Gastroesophageal sphincter (tissue), 4 donors: ENCODE data around the gene DAB1. TPM values are rescaled to one million over a fixed set of nuclear protein-coding genes. Genes with fewer than 3 reads are reported as not detected.

Experiments used
- ATAC-seq: fragments of 150-250 bp; one replicate; pipeline ENCODE4 v1.9.1; 2016; ENCODE audit warnings: mild to moderate bottlenecking, moderate library complexity
- H3K27ac ChIP-seq, 4 donors: fragments of 200-600 bp; sonication (generic) in 3 of 4; 1 replicate in 3 of 4; 2 replicates in 1 of 4; pipeline ENCODE4 v1.5.1; 2016 to 2019
- H3K27me3 ChIP-seq: fragments of 200-600 bp; sonication (generic); one replicate; pipeline ENCODE4 v1.5.1; 2019
- H3K36me3 ChIP-seq, 2 donors: fragments of 200-600 bp; sonication (generic); one replicate each; pipeline ENCODE4 v1.5.1; 2019; ENCODE audit warnings: control low read depth in 1 of 2
- H3K4me1 ChIP-seq, 3 donors: fragments of 200-600 bp; sonication (generic); 1 replicate in 2 of 3; 2 replicates in 1 of 3; pipeline ENCODE4 v1.5.1; 2016 to 2019; ENCODE audit warnings: control low read depth in 2 of 3
- H3K4me3 ChIP-seq, 2 donors: fragments of 200-600 bp; sonication (generic); one replicate each; pipeline ENCODE4 v1.5.1; 2019; ENCODE audit warnings: mild to moderate bottlenecking in 1 of 2, moderate library complexity in 1 of 2
- H3K9me3 ChIP-seq, 3 donors: fragments of 200-600 bp; sonication (generic); one replicate each; pipeline ENCODE4 v1.5.1; 2017 to 2019; ENCODE audit warnings: control low read depth in 2 of 3
- EP300 ChIP-seq: sonication (generic); formaldehyde crosslinking; IDR thresholded peaks from one replicate; pipeline ENCODE4 v1.6.1; 2017; ENCODE audit warnings: antibody characterized with exemption, mild to moderate bottlenecking
- POLR2A ChIP-seq, 2 donors: fragments of 450-650 bp; IDR thresholded peaks; one replicate each; pipeline ENCODE4 v1.6.1; 2017; ENCODE audit warnings: antibody characterized with exemption in 2 of 2, mild to moderate bottlenecking in 2 of 2, moderate library complexity in 1 of 2
- POLR2AphosphoS5 ChIP-seq: sonication (generic); formaldehyde crosslinking; IDR thresholded peaks from one replicate; pipeline ENCODE4 v1.6.1; 2017; ENCODE audit warnings: antibody characterized with exemption
- WGBS, 2 donors: methylation state at CpG; one replicate each; pipeline ENCODE4 v1.1.5; 2018; ENCODE audit warnings: low coverage in 1 of 2; 5-methylcytosine and 5-hydroxymethylcytosine counted together
- total RNA-seq, 4 donors: library from RNA; depleted of rRNA; stranded (reverse); fragments of >200 nt; gene quantifications; one replicate each; pipeline ENCODE4 v1.1.0, GENCODE V29; 2016
- TF ChIP-seq, protein P1 (sequence below), 4 experiments: fragments of 200-600 bp in 2 of 4; fragments of 450-650 bp in 2 of 4; sonication (generic) in 1 of 4; IDR thresholded peaks; one replicate each; pipeline ENCODE4 v1.5.1; 2017 to 2019; ENCODE audit warnings: antibody characterized with exemption in 4 of 4, mild to moderate bottlenecking in 2 of 4, moderate library complexity in 2 of 4

DAB1 gene
- total RNA-seq, 4 donors from 2014 or later = 0.47 to 1.6 (median 1.1) TPM

DNA sequence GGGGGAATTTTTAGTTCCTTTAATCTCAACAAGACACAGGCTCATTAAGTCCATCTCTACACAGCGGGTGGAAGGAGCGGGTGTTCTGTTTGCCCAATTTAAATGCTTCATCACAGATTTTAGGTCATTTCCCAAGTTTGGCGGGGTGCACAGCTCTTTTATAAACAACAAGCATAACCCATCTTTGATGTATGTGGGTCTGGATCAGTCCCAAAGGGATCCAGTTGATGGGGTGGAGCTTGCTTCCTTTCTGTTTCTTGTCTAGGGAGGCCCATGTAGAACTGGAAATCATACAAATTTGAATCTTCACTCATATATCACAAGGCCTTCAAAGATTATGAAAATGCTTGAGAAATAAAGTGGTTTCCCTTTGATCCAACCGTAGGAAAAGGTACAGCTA, 317.6 kb downstream of the DAB1 start:
- Histone ChIP-seq H3K4me3 (no peak overlapping the region), H3K27ac (no peak overlapping the region), H3K36me3 (no peaks in the 10 kb centered on the region), H3K4me1 (no peaks in the 10 kb centered on the region), H3K9me3 (no peaks in the 10 kb centered on the region), H3K27me3 (no peaks in the 10 kb centered on the region)
- TF ChIP-seq POLR2AphosphoS5 = no peak
- no peak for TF ChIP-seq POLR2A (IDR thresholded peaks at IDR 0.05)
- TF ChIP-seq EP300 = no peak
- TF ChIP-seq, protein P1, sequence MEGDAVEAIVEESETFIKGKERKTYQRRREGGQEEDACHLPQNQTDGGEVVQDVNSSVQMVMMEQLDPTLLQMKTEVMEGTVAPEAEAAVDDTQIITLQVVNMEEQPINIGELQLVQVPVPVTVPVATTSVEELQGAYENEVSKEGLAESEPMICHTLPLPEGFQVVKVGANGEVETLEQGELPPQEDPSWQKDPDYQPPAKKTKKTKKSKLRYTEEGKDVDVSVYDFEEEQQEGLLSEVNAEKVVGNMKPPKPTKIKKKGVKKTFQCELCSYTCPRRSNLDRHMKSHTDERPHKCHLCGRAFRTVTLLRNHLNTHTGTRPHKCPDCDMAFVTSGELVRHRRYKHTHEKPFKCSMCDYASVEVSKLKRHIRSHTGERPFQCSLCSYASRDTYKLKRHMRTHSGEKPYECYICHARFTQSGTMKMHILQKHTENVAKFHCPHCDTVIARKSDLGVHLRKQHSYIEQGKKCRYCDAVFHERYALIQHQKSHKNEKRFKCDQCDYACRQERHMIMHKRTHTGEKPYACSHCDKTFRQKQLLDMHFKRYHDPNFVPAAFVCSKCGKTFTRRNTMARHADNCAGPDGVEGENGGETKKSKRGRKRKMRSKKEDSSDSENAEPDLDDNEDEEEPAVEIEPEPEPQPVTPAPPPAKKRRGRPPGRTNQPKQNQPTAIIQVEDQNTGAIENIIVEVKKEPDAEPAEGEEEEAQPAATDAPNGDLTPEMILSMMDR (IDR thresholded peaks at IDR 0.05) = no peak
- 62 to 84% methylated on average over 2 to 4 of the region's 4 CpGs for WGBS, 2 donors
- ATAC-seq = no peak

DNA sequence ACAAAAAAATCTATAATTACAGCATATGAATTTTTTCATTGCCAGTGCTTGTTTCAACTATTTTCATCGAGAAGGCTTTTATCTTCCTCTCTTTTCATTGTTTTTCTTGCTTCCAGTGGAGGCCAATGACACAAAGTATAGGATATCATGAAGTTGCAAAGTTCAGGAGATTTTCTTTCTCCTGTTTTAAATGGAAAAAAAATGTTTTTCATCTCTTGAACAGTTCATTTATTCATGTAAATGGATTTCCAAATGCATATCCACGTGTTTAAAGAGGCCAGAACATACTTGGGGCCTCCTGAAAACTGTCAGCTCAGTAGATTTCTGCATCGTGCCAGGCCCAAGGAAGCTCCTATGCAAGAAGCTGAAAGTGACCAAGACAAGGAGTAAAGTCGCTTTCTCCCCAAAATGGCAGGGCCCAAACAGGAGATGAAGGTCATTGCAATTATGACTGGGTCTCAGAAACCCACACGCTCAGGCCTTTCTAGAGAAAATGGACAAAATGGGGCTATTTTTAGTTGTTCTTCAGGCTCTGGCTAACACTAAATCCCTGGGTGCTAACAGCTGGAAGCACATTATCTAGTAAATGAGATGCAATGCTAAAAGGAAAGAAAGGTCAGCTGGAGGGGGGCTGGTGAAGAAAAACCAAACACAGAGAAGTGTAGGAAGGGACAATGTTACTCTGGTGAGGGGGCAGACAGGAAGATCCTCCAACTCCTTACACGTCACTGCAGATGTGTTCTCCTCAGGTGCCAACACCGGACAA, 321.1 kb downstream of the DAB1 start:
- H3K36me3 ChIP-seq = no peaks in the 10 kb centered on the region
- H3K27me3 ChIP-seq = no peaks in the 10 kb centered on the region
- no peaks in the 10 kb centered on the region for H3K4me1 ChIP-seq
- TF ChIP-seq EP300 (no peak), POLR2AphosphoS5 (no peak), POLR2A (IDR thresholded peaks at IDR 0.05) (no peak)
- TF ChIP-seq, protein P1 (IDR thresholded peaks at IDR 0.05) = no peak
- H3K4me3 ChIP-seq = no peak overlapping the region
- H3K9me3 ChIP-seq = no peaks in the 10 kb centered on the region
- no peak for ATAC-seq
- 36 to 73% methylated on average over 5 to 7 of the region's 7 CpGs for WGBS, 2 donors
- no peak overlapping the region for H3K27ac ChIP-seq

GRCh38 chr1:57101209-57101608, 322.7 kb downstream of the DAB1 start:
- Histone ChIP-seq H3K4me3 (no peak overlapping the region), H3K27me3 (no peaks in the 10 kb centered on the region), H3K27ac (no peak overlapping the region), H3K9me3 (no peaks in the 10 kb centered on the region), H3K4me1 (no peaks in the 10 kb centered on the region), H3K36me3 (no peaks in the 10 kb centered on the region)
- TF ChIP-seq EP300 (no peak), POLR2A (IDR thresholded peaks at IDR 0.05) (no peak), POLR2AphosphoS5 (no peak)
- TF ChIP-seq, protein P1 (IDR thresholded peaks at IDR 0.05) = no peak
- 62% methylated on average over 1 of the region's 1 CpG; no CpG with 5 or more reads in 1 of the 2 donors for WGBS, 2 donors
- no peak for ATAC-seq

- no peaks in the 10 kb centered on the region for H3K36me3 ChIP-seq
- no peaks in the 10 kb centered on the region for H3K27me3 ChIP-seq
- no peaks in the 10 kb centered on the region for H3K4me1 ChIP-seq
- no peak for ATAC-seq
- 93 to 94% methylated on average over 2 of the region's 2 CpGs for WGBS, 2 donors
- TF ChIP-seq POLR2AphosphoS5 (no peak), EP300 (no peak), POLR2A (IDR thresholded peaks at IDR 0.05) (no peak)
- TF ChIP-seq, protein P1 (IDR thresholded peaks at IDR 0.05) = no peak
- no peak overlapping the region for H3K27ac ChIP-seq
- no peak overlapping the region for H3K4me3 ChIP-seq
- no peaks in the 10 kb centered on the region for H3K9me3 ChIP-seq
These were observed 329.1 kb downstream of the DAB1 start for GRCh38 chr1:57094749-57095148.

DNA sequence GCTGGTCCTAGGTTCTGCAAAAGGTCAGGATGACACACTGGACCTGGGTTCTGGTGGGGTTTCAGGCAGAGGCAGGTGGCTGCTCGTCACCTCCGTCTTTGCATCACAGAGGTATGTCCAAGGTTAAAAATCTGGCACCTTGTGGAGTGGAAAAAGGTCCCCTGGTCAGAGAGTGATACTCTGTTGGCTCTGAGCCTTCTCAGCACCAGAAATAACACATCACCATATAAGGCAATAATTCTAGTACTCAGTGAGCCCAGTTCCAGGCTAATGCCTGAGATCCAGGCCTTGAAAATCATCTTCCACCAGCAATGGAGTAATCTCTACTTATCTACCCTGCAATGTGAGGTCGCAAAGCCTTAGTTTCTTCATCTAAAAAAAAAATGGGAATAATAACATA, 330.7 kb downstream of the DAB1 start:
- H3K9me3 ChIP-seq = no peaks in the 10 kb centered on the region

More for the DNA sequence above, 330.7 kb downstream of the DAB1 start:
- H3K4me3 ChIP-seq = no peak overlapping the region
- TF ChIP-seq, protein P1 (IDR thresholded peaks at IDR 0.05) = no peak
- TF ChIP-seq POLR2AphosphoS5 = no peak
- no peak for TF ChIP-seq EP300
- no peak for TF ChIP-seq POLR2A (IDR thresholded peaks at IDR 0.05)
- no peaks in the 10 kb centered on the region for H3K36me3 ChIP-seq
- H3K4me1 ChIP-seq = no peaks in the 10 kb centered on the region
- H3K27ac ChIP-seq = no peak overlapping the region
- ATAC-seq = no peak
- H3K27me3 ChIP-seq = no peaks in the 10 kb centered on the region
- 71 to 100% methylated on average over 1 to 3 of the region's 3 CpGs for WGBS, 2 donors
